Measurements from ENCODE around the gene PLAC1.

GRCh38 chrX:134552351-134552750, 105.9 kb downstream of the PLAC1 start:
- TF ChIP-seq ZNF292 (CRISPR knock-in tag; IDR thresholded peaks at IDR 0.05; ENCODE audit: borderline replicate concordance, low read depth) = no peak
- TF ChIP-seq, protein P1, sequence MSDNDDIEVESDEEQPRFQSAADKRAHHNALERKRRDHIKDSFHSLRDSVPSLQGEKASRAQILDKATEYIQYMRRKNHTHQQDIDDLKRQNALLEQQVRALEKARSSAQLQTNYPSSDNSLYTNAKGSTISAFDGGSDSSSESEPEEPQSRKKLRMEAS (IDR thresholded peaks at IDR 0.05) = no peak

Data from HepG2 (cell line).